ENCODE results near the gene GGTLC1.
"Not testable (repeated sequence)": the region's sequence is repeated elsewhere in the genome, so short reads cannot be mapped to it uniquely, and the experiment has no call there.

- TF ChIP-seq, protein P1, sequence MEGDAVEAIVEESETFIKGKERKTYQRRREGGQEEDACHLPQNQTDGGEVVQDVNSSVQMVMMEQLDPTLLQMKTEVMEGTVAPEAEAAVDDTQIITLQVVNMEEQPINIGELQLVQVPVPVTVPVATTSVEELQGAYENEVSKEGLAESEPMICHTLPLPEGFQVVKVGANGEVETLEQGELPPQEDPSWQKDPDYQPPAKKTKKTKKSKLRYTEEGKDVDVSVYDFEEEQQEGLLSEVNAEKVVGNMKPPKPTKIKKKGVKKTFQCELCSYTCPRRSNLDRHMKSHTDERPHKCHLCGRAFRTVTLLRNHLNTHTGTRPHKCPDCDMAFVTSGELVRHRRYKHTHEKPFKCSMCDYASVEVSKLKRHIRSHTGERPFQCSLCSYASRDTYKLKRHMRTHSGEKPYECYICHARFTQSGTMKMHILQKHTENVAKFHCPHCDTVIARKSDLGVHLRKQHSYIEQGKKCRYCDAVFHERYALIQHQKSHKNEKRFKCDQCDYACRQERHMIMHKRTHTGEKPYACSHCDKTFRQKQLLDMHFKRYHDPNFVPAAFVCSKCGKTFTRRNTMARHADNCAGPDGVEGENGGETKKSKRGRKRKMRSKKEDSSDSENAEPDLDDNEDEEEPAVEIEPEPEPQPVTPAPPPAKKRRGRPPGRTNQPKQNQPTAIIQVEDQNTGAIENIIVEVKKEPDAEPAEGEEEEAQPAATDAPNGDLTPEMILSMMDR (IDR thresholded peaks at IDR 0.05; ENCODE audit: borderline replicate concordance, extremely low read depth, low read length, poor library complexity, severe bottlenecking), result not testable (repeated sequence)
- TF ChIP-seq EZH2 (IDR thresholded peaks at IDR 0.05; ENCODE audit: borderline replicate concordance, low read depth, low read length, severe bottlenecking), result not testable (repeated sequence)
These were observed 2.3 kb downstream of the GGTLC1 start for GRCh38 chr20:23986310-23986709.
